NCI-H748 (cell line): ENCODE results near the gene TM4SF4.
"Not testable (repeated sequence)": the region's sequence is repeated elsewhere in the genome, so short reads cannot be mapped to it uniquely, and the experiment has no call there.

Source experiments
- DNase-seq: peaks from one replicate; lab custom pipeline; 2025; ENCODE audit not compliant: unreplicated experiment; lab: John Stamatoyannopoulos, UW

The TM4SF4 gene

DNA sequence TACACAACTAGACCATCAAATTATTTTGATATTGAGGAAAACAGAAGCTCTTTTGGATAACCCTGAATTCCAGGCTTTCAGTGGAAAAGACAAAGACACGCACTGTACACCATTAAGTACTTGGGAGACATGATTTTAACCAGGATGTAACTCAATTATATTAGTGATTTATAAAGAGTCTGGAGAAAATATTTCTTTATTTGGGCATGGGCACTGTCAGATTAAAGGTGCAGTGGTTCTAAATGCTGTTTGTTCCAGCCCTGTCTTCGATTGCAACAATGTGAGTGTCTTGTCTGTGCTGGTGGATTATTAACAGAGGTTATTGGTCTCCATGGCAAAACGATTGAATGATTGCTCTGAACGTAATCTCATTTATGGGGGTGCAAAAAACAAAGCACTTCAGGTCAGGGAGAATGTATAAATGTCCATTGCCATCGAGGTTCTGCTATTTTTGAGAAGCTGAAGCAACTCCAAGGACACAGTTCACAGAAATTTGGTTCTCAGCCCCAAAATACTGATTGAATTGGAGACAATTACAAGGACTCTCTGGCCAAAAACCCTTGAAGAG lies at the start of gene TM4SF4:
Gene TM4SF4, plus strand, starts transcription at position 448 of the 568 bp plus-strand sequence. CDS start 181 bp downstream, outside the sequence.
- no peak for DNase-seq

GRCh38 chr3:149424918-149425317 lies 49.6 kb upstream of the TM4SF4 start:
- no peak for DNase-seq

GRCh38 chr3:149426325-149426724 lies 48.2 kb upstream of the TM4SF4 start:
- no peak for DNase-seq

GRCh38 chr3:149428087-149428486 lies 46.4 kb upstream of the TM4SF4 start:
- DNase-seq = no peak

GRCh38 chr3:149430216-149430615 lies 44.3 kb upstream of the TM4SF4 start:
- no peak for DNase-seq

DNA sequence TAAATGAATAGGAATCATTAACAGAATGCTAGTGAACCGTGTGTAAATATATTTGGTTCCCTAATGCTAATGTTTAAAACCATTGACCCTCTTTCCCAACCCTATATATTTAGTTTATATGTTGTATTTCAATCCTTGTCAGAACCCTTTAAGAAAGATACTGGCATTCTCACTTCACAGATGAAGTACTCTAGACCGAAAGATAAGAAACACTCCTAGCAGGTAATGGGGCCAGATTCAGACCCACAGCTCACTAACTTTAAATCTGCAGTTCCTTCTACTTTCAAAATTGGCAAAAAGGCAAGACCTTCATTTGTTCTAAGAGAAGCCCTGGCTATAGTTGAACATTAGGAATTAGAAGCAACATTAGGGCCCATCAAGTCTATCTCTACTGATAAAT lies 42.3 kb upstream of the TM4SF4 start:
- no peak for DNase-seq

- DNase-seq = no peak
Observed at GRCh38 chr3:149435996-149436885, 38.3 kb upstream of the TM4SF4 start.

DNA sequence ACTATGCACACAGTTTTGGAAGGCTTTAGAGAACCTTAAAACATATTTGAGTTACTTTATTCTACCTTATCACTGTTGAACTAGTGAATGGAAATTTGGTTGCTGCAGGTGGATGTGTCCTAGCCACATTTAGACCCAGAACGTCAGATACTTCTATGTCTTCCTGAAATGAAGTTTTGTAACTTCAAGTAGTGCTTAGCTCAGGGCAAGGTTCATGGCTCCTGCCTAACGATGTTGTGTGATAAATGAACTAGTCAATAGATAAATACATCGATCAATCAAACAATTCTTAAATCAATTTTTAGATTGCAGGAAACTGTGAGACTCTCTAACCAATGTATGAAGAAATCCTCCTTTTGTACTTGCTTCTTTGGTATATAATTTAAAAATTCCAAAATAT lies 37.2 kb upstream of the TM4SF4 start:
- no peak for DNase-seq

DNA sequence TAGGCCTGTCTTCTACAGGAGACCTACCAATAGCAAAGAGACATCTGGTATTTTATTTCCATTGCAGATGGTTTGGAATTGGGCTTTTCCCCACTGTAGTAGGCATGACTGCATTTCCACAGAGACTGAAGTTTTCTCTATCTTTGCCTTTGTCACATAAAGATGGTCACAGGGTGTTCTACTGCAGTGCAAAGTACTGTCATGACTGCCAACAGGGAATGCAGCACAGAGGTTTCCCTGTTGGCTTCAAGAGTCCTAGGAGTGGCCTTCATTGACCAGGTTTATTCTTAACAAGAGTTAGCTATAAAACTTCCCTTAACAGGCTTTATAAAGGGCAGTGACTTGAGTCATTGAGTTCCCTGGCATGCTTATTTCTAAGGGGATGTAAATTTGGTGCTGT lies 36.8 kb upstream of the TM4SF4 start:
- no peak for DNase-seq

GRCh38 chr3:149438981-149439380 lies 35.5 kb upstream of the TM4SF4 start:
- no peak for DNase-seq

GRCh38 chr3:149441642-149442041 lies 32.9 kb upstream of the TM4SF4 start:
- no peak for DNase-seq

- DNase-seq = no peak
Observed at GRCh38 chr3:149442043-149442442, 32.5 kb upstream of the TM4SF4 start.

- no peak for DNase-seq
Observed at GRCh38 chr3:149442851-149443544, 31.5 kb upstream of the TM4SF4 start.

DNA sequence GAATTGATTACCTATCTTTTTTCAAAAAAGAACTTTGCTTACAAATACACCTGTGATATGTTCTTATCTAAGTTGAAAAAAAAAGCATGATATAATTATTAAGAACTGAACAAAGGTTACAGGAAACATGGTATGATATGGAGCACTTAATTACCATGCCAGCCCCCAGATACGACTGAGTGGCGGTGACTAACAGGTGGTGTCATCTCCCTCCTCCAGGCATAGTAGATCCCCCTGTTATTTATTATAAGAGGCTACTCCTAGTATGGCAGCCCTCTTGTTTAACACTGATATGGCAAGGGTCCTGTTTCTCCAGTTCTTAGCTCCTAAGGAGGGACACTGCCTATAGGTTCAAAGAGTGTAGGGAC lies 31.0 kb upstream of the TM4SF4 start:
- DNase-seq = no peak

DNA sequence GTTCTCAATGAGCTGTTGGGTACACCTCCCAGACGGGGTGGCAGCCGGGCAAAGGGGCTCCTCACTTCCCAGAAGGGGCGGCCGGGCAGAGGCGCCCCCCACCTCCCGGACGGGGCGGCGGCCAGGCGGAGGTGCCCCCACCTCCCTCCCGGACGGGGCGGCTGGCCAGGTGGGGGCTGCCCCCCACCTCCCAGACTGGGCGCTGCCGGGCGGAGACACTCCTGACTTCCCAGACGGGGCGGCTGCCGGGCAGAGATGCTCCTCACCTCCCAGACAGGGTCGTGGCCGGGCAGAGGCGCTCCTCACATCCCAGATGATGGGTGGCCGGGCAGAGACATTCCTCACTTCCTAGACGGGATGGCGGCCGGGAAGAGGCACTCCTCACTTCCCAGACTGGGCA lies 29.6 kb upstream of the TM4SF4 start:
- not testable (repeated sequence) for DNase-seq

DNA sequence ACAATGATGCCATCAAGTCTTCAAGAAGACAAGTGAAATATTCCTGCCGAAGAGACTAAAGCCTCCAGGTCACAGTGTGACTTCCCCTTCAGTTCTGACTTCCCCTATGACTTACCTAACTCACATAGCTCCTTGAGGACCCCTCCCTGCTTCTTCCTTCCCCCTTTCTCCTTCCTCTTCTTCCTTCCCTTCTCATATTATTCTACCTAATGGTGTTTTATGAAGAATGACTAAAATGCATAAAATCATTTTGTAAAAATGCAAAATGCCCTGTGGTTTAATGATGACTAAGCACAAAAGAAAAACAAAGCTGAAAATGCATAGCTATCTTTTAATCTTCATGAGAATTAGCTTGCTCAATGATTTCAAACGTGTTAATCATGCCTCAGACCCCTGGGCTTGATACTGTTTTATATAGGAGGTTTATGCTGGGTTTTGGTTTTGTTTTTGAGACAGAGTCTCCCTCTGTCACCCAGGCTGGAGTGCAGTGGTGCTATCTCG lies 26.1 kb upstream of the TM4SF4 start:
- DNase-seq = no peak

GRCh38 chr3:149449182-149449581 lies 25.3 kb upstream of the TM4SF4 start:
- DNase-seq = no peak

- no peak for DNase-seq
Observed at GRCh38 chr3:149449799-149450198, 24.7 kb upstream of the TM4SF4 start.

- no peak for DNase-seq
Observed at GRCh38 chr3:149450281-149450680, 24.2 kb upstream of the TM4SF4 start.

DNA sequence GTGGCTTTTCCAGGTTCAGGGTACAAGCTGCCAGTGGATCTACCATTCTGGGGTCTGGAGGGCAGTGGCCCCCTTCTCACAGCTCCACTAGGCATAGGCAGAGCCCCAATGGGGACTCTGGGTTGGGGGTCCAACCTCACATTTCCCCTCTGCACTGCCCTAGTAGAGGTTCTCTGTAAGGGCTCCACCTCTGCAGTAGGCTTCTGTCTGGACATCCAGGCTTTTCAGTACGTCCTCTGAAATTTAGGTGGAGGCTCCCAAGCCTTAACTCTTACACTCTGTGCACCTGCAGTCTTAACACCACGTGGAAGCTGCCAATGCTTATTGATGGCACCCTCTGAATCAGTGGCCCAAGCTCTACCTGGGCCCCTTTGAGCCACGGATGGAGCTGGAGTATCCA lies 22.5 kb upstream of the TM4SF4 start:
- no peak for DNase-seq

GRCh38 chr3:149453140-149453805 lies 21.2 kb upstream of the TM4SF4 start:
- DNase-seq = no peak
